UCSD-AML1 (cell line): Measurements from ENCODE around the gene ERICH3.

Experiments
- DNase-seq: peaks from one replicate; lab custom pipeline; 2025; ENCODE audit not compliant: unreplicated experiment; lab: John Stamatoyannopoulos, UW

The ERICH3 gene

GRCh38 chr1:74673351-74674111, at the start of gene ERICH3:
Gene ERICH3 (minus strand): TSS chr1:74673792. CDS start chr1:74673519, 273 bp downstream.
- DNase-seq: no peak

- no peak for DNase-seq
These were observed 44.0 kb upstream of the ERICH3 start for GRCh38 chr1:74717626-74718025.

- no peak for DNase-seq
These were observed 43.2 kb upstream of the ERICH3 start for GRCh38 chr1:74716822-74717221.

- no peak for DNase-seq
These were observed 42.2 kb upstream of the ERICH3 start for GRCh38 chr1:74715806-74716205.

GRCh38 chr1:74715236-74715502, 41.6 kb upstream of the ERICH3 start:
- DNase-seq: no peak

GRCh38 chr1:74714429-74715235, 41.0 kb upstream of the ERICH3 start:
- no peak for DNase-seq

GRCh38 chr1:74713849-74714248, 40.3 kb upstream of the ERICH3 start:
- no peak for DNase-seq

GRCh38 chr1:74712881-74713280, 39.3 kb upstream of the ERICH3 start:
- no peak for DNase-seq

- DNase-seq: no peak
These were observed 30.0 kb upstream of the ERICH3 start for GRCh38 chr1:74703386-74704182.

GRCh38 chr1:74699331-74699730, 25.7 kb upstream of the ERICH3 start:
- DNase-seq: no peak

- DNase-seq: no peak
These were observed 24.2 kb upstream of the ERICH3 start for GRCh38 chr1:74697832-74698231.

GRCh38 chr1:74693473-74693872, 19.9 kb upstream of the ERICH3 start:
- no peak for DNase-seq

GRCh38 chr1:74690909-74691308, 17.3 kb upstream of the ERICH3 start:
- no peak for DNase-seq

GRCh38 chr1:74690364-74690696, 16.7 kb upstream of the ERICH3 start:
- DNase-seq: no peak

- DNase-seq: no peak
These were observed 16.2 kb upstream of the ERICH3 start for GRCh38 chr1:74689621-74690363.

GRCh38 chr1:74686928-74687327, 13.3 kb upstream of the ERICH3 start:
- no peak for DNase-seq

GRCh38 chr1:74684301-74684700, 10.7 kb upstream of the ERICH3 start:
- DNase-seq: no peak

GRCh38 chr1:74683656-74684055, 10.1 kb upstream of the ERICH3 start:
- no peak for DNase-seq

- DNase-seq: no peak
These were observed 8.3 kb upstream of the ERICH3 start for GRCh38 chr1:74681851-74682250.

- no peak for DNase-seq
These were observed 7.9 kb upstream of the ERICH3 start for GRCh38 chr1:74681449-74681848.

GRCh38 chr1:74681001-74681400, 7.4 kb upstream of the ERICH3 start:
- no peak for DNase-seq
